HG03432 (cell line): ENCODE data around the gene TBR1.
A peak's percentile ranks its signal among the peaks of the same experiment; 100 is the strongest.

Source experiments
- ATAC-seq: cut with Tn5 transposase; IDR thresholded peaks from one replicate; pipeline ENCODE4 v1.9.1; 2021; ENCODE audit warnings: mild to moderate bottlenecking, moderate library complexity; ENCODE audit not compliant: unreplicated experiment

Gene TBR1

DNA sequence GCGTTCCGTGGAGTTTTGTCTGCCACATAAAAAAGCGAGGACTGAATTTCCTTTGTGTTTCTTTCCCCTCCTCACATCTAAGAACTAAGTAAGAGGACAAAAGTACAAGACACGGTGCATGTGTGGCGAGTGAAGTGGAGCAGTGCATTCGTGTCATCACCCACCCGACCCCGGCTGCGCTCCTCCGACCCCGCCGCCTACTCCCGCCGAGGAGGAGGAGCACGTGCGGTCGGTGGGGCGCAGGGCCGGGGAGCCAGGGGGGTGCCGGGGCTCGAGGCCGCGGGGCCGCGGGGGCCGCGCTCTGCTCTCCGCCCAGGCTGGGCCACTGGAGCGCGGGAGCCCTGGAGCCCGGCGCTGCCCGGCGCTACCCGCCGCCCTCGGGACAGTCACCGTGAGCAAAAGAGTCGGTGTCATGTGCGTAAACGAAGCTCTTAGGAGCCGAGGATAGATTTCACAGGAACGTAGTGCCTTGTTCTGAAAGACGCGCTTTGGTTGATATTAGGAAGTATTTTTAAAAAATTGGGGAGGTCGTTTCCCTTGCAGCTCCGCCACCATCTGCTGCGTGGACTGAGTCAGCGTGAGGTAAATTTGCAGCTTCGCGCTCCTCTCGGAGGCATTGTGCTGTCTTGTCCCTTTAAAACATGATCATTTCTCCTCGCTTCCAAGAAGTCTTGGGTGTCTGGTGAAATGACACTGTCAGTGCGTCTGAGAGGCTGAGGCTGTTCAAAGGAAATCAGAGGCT lies 11.0 kb downstream of the TBR1 start:
- ATAC-seq, result peak; percentile 21

DNA sequence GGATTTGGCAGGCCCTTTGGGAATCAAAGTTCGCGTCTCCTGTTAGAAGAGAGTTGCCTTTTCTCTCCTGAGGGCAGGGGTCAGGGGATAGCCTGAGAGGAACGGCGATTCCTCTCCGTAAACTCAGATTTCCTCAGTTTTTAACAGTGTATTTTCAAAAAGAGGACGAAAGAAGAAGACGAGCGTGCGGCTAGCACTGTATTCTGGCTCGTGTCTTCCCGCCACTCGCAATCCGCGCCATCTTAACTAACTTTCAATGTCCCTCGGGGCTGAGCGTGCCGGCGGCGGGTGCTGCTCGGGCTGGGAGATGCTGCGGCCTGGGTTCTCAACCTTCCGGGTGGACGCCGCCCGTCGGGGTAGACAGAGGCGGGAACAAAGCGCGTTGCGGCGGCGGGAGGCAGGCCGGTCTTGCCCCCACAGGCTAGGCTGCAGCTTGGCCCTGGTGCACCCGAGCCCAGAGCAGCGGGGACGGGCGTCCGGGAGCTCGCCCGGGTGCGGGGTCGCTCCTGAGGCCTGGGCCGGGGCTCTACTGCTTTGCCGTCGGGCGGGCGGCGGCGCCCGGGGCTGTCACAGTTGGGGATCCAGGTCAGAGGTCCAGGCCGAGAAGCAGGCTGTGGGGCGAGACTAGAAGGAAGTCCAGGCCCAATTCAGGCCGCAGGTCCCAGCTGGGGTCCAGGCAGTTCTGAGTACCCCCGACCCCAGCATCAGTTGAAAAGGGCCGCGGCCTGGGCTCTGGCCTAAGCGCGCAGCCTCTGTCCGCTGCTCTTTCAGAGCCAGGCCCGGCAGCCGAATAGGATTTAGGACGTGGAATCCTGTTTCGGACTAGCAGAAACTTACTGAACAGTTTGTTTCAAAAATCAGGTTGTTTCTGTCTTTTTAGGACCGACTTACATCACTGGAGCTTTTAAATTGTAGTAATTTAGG lies 11.8 kb downstream of the TBR1 start:
- no peak for ATAC-seq

DNA sequence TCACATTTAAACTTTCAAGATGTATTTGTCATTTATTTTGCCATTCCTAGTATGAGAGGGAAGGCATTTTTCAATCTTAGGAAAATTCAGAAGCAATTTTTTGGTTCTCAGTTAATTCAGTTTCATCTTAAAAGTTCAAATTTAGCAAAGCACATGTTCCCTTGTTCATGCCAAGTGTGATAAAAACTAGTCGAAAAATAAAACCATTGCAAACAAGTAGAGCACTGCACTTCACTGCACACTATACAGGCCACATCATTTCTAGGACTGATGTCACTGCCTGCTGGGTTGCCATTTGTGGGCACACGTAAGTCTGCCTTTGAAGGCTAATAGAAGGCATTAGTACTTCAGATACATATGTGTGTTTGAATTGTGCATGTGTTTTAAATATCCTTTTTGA lies 14.3 kb downstream of the TBR1 start:
- no peak for ATAC-seq

DNA sequence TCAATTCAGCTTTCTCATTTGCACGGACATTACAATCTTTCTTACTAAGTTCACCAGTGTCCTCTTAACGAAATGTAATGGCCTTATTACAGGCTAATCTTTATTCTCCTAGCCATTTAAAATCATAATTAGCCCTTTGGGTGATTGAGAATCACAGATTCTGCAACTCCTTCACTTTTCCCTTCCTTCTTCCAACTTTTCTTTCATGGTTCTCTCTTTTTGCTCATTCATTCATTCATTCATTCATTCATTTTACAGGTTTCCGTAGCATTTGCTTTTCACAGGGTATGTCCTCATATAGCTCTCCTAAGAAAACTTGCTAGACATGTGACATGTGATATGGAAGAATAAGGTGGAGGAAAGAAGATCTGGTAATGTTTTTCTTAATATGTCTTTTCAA lies 16.0 kb downstream of the TBR1 start:
- ATAC-seq, result no peak

DNA sequence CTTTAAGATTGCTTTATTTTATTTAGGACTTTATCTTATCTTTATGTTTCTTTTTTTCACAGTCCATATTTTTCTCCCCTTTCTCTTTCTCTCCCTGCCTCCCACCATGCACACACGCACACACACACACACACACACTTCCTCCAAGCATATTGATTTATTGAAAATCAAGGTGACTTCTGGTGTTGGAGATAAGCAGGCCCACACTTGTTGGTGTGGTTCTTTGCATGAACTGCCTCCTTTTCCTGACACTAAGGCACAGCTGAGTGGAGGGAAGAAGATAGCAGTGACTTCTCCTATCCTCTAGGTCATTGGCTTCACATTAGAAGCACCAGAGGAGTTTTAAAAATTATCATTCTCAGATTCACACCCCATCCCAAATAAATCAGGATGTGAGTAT lies 18.0 kb downstream of the TBR1 start:
- no peak for ATAC-seq

DNA sequence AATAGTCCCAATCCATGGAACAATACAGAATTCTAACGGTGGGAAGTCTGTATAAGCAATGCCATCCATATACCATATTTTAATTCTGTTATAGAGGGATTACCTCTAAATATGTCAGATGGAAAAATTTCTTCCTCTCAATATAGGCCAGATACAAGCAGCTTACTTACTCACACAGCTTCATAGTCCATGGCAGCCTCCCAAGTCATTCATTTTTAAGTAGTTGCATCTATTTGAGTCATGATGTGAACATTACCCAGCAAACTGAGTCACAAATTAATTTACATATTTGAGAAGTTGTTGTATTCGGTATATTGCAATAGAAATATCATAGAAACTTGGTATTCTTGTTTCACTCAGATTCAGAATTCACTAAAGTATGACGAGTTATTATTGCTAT lies 20.3 kb downstream of the TBR1 start:
- ATAC-seq, result no peak

DNA sequence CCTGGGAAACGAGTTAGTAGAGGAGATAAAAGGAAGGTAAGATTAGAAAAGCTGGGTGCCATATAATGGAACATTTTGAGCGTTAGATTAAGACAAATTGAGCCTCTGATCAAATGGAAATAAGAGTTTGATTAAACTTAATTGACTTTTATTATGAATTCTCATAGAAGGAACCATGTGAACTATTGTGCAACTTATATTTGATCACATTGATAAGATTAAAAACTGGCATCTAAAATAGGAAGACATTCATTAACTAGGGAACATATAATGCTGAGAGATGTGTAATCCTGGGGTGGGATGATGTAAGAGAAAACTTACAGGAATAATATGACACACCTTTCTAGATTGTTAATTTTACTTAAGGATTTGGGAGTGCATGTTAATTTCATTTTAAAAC lies 22.5 kb downstream of the TBR1 start:
- ATAC-seq, result no peak

DNA sequence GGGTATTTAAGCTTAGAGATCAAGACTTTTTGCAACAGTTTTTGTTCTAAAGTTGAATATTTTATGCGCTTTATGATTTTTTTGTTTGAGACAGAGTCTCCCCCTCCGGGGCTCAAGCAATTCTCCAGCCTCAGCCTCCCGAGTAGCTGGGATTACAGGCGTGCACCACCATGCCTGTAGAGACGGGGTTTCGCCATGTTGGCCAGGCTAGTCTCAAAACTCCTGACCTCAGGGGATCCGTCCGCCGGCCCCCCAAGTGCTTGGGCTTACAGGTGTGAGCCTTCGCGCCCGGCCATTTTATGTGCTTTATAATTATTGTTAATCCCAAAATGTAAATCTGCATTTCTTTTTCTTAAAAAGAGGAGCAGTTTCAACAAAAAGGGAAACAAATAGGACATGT lies 29.0 kb downstream of the TBR1 start:
- no peak for ATAC-seq

DNA sequence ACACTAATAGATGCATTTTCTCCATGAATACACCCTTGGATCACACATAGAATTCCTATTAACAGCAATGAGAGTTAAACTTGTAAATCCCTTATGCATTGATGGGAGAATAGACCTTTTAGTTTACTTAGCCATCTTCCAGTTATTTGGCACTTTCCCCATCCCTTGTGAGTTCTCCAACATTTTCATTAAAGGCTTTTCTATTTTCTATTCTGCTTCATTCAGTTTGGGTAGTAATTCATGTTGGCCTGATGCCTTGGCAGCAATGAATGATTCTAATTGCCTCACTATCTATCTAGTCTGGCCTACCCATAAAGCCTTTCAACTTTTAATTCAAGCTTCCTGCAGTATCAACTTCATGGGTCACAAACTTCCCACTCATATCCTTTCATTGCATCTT lies 32.3 kb downstream of the TBR1 start:
- ATAC-seq, result no peak

DNA sequence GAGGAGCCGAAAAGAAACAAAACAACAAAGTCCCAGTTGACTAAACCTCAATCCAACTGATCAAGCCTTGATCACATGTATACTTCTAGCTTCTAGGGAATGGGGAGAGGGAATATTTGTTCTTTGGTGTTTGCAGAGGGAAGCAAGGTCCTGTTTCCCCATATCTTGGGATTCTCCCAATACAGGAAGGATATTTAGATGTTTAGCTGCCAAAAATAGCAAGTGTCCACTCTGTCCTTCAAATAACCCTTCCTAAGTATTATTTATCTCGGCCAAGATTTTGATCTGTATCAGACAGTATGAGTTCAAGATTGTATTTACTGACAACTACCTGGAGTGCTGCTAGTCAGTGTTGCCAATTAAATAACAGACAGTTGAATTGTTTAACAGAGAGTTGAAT lies 55.5 kb downstream of the TBR1 start:
- no peak for ATAC-seq

DNA sequence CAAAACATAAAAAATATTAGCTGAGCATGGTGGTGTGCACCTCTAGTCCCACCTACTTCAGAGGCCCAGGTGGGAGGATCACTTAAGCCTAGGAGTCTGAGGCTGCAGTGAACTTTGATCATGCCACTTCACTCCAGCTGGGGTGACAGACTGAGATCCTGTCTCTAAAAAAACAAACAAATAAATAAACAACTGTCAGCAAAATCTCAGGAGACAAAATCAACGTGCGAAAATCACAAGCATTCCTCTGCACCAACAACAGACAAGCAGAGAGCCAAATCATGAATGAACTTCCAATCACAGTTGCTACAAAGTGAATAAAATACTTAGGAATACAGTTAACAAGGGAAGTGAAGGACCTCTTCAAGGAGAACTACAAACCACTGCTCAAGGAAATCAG lies 58.8 kb downstream of the TBR1 start:
- no peak for ATAC-seq
